Fibroblast of lung (primary cell): Measurements from ENCODE around the gene CDC5L. TPM values are rescaled to one million over a fixed set of nuclear protein-coding genes. Genes with fewer than 3 reads are reported as not detected.
A peak's percentile ranks its signal among the peaks of the same experiment; 100 is the strongest.

Experiments used
- DNase-seq, 2 donors: peaks; one replicate each; pipeline versions ENCODE4 v3.0.0 to v3.0.0-alpha.2; 2010; ENCODE audit warnings: low read depth in 2 of 2
- H2AFZ ChIP-seq: 2 replicates; pipeline ENCODE4 v1.5.1; 2012; ENCODE audit warnings: low read length, control low read depth, inconsistent platforms
- H3K27ac ChIP-seq: 2 replicates; pipeline ENCODE4 v1.5.1; 2011; ENCODE audit warnings: low read length, control low read depth; ENCODE audit not compliant: insufficient read depth
- H3K27me3 ChIP-seq: 2 replicates; pipeline ENCODE4 v1.5.1; 2011; ENCODE audit warnings: mild to moderate bottlenecking, low read length; ENCODE audit not compliant: control insufficient read depth, insufficient read depth
- H3K36me3 ChIP-seq: 2 replicates; pipeline ENCODE4 v1.5.1; 2011; ENCODE audit warnings: low read length; ENCODE audit not compliant: control insufficient read depth, insufficient read depth
- H3K4me1 ChIP-seq: 2 replicates; pipeline ENCODE4 v1.5.1; 2011; ENCODE audit warnings: low read length; ENCODE audit not compliant: control insufficient read depth, insufficient read depth; ENCODE audit errors: extremely low read depth
- H3K4me2 ChIP-seq: 2 replicates; pipeline ENCODE4 v1.5.1; 2011; ENCODE audit warnings: low read length, control low read depth; ENCODE audit not compliant: insufficient read depth; ENCODE audit errors: extremely low read depth
- H3K4me3 ChIP-seq, 4 experiments: fragments of 200-600 bp in 1 of 4; sonication (generic) in 1 of 4; replicated peaks in 1 of 4; 2 replicates each; pipeline ENCODE4 v1.5.1; 2011 to 2016; ENCODE audit warnings: low read length in 4 of 4, low read depth in 3 of 4, mild to moderate bottlenecking in 3 of 4, control low read depth in 2 of 4, inconsistent platforms in 1 of 4, mixed read lengths in 1 of 4; ENCODE audit not compliant: insufficient read depth in 1 of 4; ENCODE audit errors: control extremely low read depth in 1 of 4
- H3K79me2 ChIP-seq: 2 replicates; pipeline ENCODE4 v1.5.1; 2012; ENCODE audit warnings: mild to moderate bottlenecking, low read length, inconsistent platforms; ENCODE audit not compliant: control insufficient read depth, insufficient read depth
- H3K9ac ChIP-seq: 2 replicates; pipeline ENCODE4 v1.5.1; 2011; ENCODE audit warnings: mild to moderate bottlenecking, low read length, control low read depth; ENCODE audit not compliant: insufficient read depth
- H3K9me3 ChIP-seq: 2 replicates; pipeline ENCODE4 v1.5.1; 2012; ENCODE audit warnings: low read depth, low read length; ENCODE audit not compliant: control insufficient read depth, insufficient read depth
- H4K20me1 ChIP-seq: 2 replicates; pipeline ENCODE4 v1.5.1; 2011; ENCODE audit warnings: low read length; ENCODE audit not compliant: control insufficient read depth, insufficient read depth; ENCODE audit errors: extremely low read depth
- EZH2 ChIP-seq: IDR thresholded peaks from 2 replicates; pipeline ENCODE4 v1.5.1; 2012; ENCODE audit warnings: low read length, control low read depth, mild to moderate bottlenecking; ENCODE audit errors: missing control alignments
- polyA plus RNA-seq, 2 donors: library from polyadenylated mRNA; depleted of rRNA in 1 of 2; stranded (reverse) in 1 of 2; unstranded in 1 of 2; fragments of >200 nt; gene quantifications; 2 replicates each; pipeline ENCODE4 v1.2.1, GENCODE V29; 2011 to 2012; ENCODE audit warnings: missing spikeins in 1 of 2
- total RNA-seq: library from RNA; depleted of rRNA; stranded (reverse); fragments of >200 nt; gene quantifications from 2 replicates; pipeline ENCODE4 v1.2.1, GENCODE V29; 2014
- TF ChIP-seq, protein P1 (sequence below), 2 donors: IDR thresholded peaks in 1 of 2; conservative IDR thresholded peaks in 1 of 2; 1 replicate in 1 of 2; 2 replicates in 1 of 2; pipeline ENCODE4 v1.5.1; 2011 to 2012; ENCODE audit warnings: low read length in 2 of 2, control low read depth in 1 of 2, inconsistent platforms in 1 of 2, low read depth in 1 of 2, mild to moderate bottlenecking in 1 of 2

CDC5L gene
- total and polyA plus RNA-seq, 2 donors (not counting 1 experiment from before 2014, with no cell fraction given): 18.7 to 22.5 TPM

- H3K36me3 ChIP-seq: no peaks in the 10 kb centered on the region
- H3K79me2 ChIP-seq: no peaks in the 10 kb centered on the region
- peaks cover 47% of the 10 kb centered on the region for H3K27me3 ChIP-seq
- DNase-seq: peak in 1 of 2 donors; percentile 26
- no peak overlapping the region for H3K27ac ChIP-seq
- no peak overlapping the region for H3K4me2 ChIP-seq
- no peak overlapping the region for H3K4me3 ChIP-seq
- no peak overlapping the region for H3K9ac ChIP-seq
- H2AFZ ChIP-seq: no peak overlapping the region
- no peaks in the 10 kb centered on the region for H3K9me3 ChIP-seq
- H3K4me1 ChIP-seq: no peaks in the 10 kb centered on the region
- H4K20me1 ChIP-seq: no peaks in the 10 kb centered on the region
- TF ChIP-seq, protein P1, sequence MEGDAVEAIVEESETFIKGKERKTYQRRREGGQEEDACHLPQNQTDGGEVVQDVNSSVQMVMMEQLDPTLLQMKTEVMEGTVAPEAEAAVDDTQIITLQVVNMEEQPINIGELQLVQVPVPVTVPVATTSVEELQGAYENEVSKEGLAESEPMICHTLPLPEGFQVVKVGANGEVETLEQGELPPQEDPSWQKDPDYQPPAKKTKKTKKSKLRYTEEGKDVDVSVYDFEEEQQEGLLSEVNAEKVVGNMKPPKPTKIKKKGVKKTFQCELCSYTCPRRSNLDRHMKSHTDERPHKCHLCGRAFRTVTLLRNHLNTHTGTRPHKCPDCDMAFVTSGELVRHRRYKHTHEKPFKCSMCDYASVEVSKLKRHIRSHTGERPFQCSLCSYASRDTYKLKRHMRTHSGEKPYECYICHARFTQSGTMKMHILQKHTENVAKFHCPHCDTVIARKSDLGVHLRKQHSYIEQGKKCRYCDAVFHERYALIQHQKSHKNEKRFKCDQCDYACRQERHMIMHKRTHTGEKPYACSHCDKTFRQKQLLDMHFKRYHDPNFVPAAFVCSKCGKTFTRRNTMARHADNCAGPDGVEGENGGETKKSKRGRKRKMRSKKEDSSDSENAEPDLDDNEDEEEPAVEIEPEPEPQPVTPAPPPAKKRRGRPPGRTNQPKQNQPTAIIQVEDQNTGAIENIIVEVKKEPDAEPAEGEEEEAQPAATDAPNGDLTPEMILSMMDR (conservative IDR thresholded peaks at IDR 0.05 in 1 of 2, IDR thresholded peaks at IDR 0.05 in 1 of 2; ENCODE audit: low read depth in 1 of 2, low read length in 2 of 2): no peak
- TF ChIP-seq EZH2: no peak
Observed at GRCh38 chr6:44339763-44340625, 47.5 kb upstream of the CDC5L start.

- H3K27me3 ChIP-seq: peaks cover 51% of the 10 kb centered on the region
- H3K4me1 ChIP-seq: no peaks in the 10 kb centered on the region
- DNase-seq: no peak
- no peak overlapping the region for H3K27ac ChIP-seq
- H3K4me3 ChIP-seq: no peak overlapping the region
- no peaks in the 10 kb centered on the region for H3K36me3 ChIP-seq
- no peaks in the 10 kb centered on the region for H3K79me2 ChIP-seq
- no peaks in the 10 kb centered on the region for H3K9me3 ChIP-seq
- TF ChIP-seq EZH2: no peak
- TF ChIP-seq, protein P1 (conservative IDR thresholded peaks at IDR 0.05 in 1 of 2, IDR thresholded peaks at IDR 0.05 in 1 of 2; ENCODE audit: low read depth in 1 of 2, low read length in 2 of 2): no peak
- H4K20me1 ChIP-seq: no peaks in the 10 kb centered on the region
- H3K4me2 ChIP-seq: no peak overlapping the region
- no peak overlapping the region for H2AFZ ChIP-seq
- H3K9ac ChIP-seq: no peak overlapping the region
Observed at GRCh38 chr6:44341095-44341890, 46.2 kb upstream of the CDC5L start.

DNA sequence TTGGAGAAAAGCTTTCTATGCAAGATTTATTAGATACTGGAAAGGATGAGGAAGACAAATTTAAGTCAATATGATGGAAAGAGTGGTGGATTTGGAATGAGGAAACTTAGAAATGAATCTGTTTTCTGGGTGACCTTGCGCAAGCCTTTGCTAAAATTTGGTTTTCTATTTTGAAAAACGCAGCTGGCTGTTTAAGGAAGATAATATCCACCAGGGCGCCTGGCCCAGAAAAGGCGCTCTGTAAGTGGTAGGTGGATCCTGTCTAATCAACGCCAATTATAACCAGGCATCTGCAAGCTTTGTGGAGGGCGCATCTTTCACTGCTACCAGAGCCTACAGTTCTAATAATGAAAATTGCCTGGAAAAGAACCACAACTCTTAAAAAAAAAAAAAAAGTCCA lies 45.5 kb upstream of the CDC5L start:
- peak in 1 of 2 donors; percentile 10 for DNase-seq
- TF ChIP-seq EZH2: no peak
- Histone ChIP-seq H3K4me2 (no peak overlapping the region), H3K27ac (no peak overlapping the region), H3K9ac (no peak overlapping the region), H3K4me1 (no peaks in the 10 kb centered on the region), H3K4me3 (no peak overlapping the region), H3K36me3 (no peaks in the 10 kb centered on the region), H4K20me1 (no peaks in the 10 kb centered on the region), H3K79me2 (no peaks in the 10 kb centered on the region), H3K27me3 (peaks cover 47% of the 10 kb centered on the region), H3K9me3 (no peaks in the 10 kb centered on the region), H2AFZ (no peak overlapping the region)
